Mucosa of descending colon (tissue), 3 donors: Measurements from ENCODE around the gene RCSD1. TPM values are rescaled to one million over a fixed set of nuclear protein-coding genes. Genes with fewer than 3 reads are reported as not detected.

Experiments used
- ATAC-seq: fragments of 200-7000 bp; cut with Tn5 transposase; one replicate; pipeline ENCODE4 v1.9.1; 2020; ENCODE audit warnings: mild to moderate bottlenecking, moderate library complexity
- DNase-seq, 3 donors: peaks; one replicate each; pipeline ENCODE4 v3.0.0-alpha.2; 2020
- H3K36me3 ChIP-seq: fragments of 200-600 bp; one replicate; pipeline ENCODE4 v1.8.0; 2021; ENCODE audit warnings: low read depth, mild to moderate bottlenecking
- H3K4me1 ChIP-seq: fragments of 200-600 bp; one replicate; pipeline ENCODE4 v1.8.0; 2021; ENCODE audit warnings: low read depth, mild to moderate bottlenecking
- H3K4me3 ChIP-seq: fragments of 200-600 bp; one replicate; pipeline ENCODE4 v1.8.0; 2021; ENCODE audit warnings: mild to moderate bottlenecking
- H3K9me3 ChIP-seq: fragments of 200-600 bp; one replicate; pipeline ENCODE4 v1.8.0; 2021; ENCODE audit warnings: mild to moderate bottlenecking
- CTCF ChIP-seq: fragments of 200-600 bp; IDR thresholded peaks from one replicate; pipeline ENCODE4 v1.8.0; 2022; ENCODE audit warnings: antibody characterized with exemption, mild to moderate bottlenecking
- intact Hi-C, 2 donors: fragments of 100-400 bp; cut with DNase I in 1 of 2; cut with micrococcal nuclease in 1 of 2; formaldehyde crosslinking; loops; one replicate each; pipeline versions ENCODE4 v1.11.0 to v1.11.1; 2022; cut with DNase I, micrococcal nuclease
- total RNA-seq, 3 donors: library from RNA; stranded (reverse); fragmentation: NEBNext Ultra II Directional in 2 of 3; extraction: Animal tissue kit (Norgen Biotek cat#: 25700) in 2 of 3; gene quantifications; one replicate each; pipeline versions ENCODE4 v1.2.1 to v1.2.4, GENCODE V29; 2021 to 2023
- donor health status: DM: no; HTN: no; CAD: no; lungs with moderate emphysema.
- donor health status: DM: no; HTN: no; CAD: no.
- donor health status: DM: no; HTN: yes; CAD: no.

RCSD1 gene
- total RNA-seq, 3 donors from 2014 or later: 3.9 to 10.8 (median 8.4) TPM

GRCh38 chr1:167614851-167615250, 15.2 kb upstream of the RCSD1 start:
- H3K4me3 ChIP-seq: no peak overlapping the region
- peaks cover 7% of the 10 kb centered on the region for H3K9me3 ChIP-seq
- H3K4me1 ChIP-seq: peaks cover 11% of the 10 kb centered on the region
- intact Hi-C loops: no loop called here
- TF ChIP-seq CTCF: no peak
- peaks cover 3% of the 10 kb centered on the region for H3K36me3 ChIP-seq
- ATAC-seq (no peak), DNase-seq (no peak)

DNA sequence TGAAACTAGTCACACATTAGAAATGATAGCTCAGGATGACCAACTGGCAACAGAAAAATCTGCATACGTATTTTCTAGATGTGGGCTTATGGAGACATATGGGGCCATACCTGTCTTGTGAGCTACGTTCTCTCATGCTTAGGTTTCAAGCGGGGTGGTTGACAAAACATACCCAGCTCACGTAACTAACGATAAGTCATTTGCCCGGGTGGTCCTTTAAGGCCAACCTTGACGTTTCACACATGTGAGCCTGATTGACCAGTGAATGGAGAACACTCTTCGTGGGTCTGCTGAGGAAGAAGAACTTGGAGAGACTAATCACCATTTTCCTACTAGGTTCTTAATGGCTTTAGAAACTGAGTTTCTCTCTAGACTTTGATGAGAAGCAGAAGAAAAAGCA, 13.5 kb upstream of the RCSD1 start:
- TF ChIP-seq CTCF: no peak
- H3K9me3 ChIP-seq: peaks cover 7% of the 10 kb centered on the region
- ATAC-seq: no peak
- intact Hi-C loops: no loop called here
- no peak for DNase-seq
- no peak overlapping the region for H3K4me3 ChIP-seq
- H3K4me1 ChIP-seq: peaks cover 11% of the 10 kb centered on the region
- H3K36me3 ChIP-seq: peaks cover 3% of the 10 kb centered on the region

DNA sequence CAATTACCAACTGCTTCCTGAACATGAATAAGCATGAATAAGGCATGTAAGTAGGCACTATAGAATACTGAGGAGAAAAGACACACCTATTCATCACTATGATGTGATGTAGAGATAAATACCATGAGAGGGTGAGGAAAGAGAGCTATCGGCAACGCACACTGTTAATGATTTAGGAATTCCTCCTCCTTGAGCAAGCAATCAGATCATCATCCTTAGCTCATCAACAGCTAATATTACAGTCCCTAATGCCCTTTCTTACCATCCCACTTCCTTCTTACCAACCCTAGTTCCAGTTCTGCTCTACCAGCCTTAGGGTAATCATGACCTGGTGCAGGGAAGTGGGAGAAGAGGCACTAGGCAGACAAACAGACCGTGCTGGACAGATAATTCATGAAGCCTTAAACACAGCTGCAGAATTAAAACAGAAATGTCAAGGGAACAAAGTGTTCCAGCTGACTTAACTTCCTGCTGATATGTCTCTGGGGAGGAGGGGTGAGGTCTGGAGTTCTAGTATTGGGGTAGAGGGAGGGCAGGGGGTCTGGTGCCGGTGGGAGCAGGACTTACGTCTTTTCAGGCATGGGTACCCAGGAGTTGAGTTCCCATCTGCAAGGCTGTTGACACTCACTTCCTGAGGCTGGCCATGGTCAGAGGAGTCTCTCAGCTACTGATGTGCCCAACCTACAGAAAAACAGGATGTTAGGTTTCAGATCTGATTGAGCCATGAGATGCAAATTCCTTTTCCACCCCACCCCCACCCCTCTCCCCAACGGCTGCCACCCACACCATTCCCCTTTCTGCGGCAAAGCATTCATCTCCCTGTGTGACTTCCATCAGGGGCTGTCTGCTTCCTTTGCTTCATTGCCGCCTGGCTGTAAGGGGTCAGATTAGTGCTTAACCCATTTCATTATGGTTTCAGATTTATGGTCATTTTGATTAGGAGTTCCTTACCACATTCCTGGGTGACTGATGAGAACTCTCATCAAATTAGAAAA, 12.6 kb upstream of the RCSD1 start:
- intact Hi-C loops: no loop called here
- H3K4me3 ChIP-seq: no peak overlapping the region
- peak; percentile 84 for ATAC-seq
- peaks cover 3% of the 10 kb centered on the region for H3K36me3 ChIP-seq
- no peak for DNase-seq
- no peak for TF ChIP-seq CTCF
- H3K4me1 ChIP-seq: peaks cover 11% of the 10 kb centered on the region
- peaks cover 7% of the 10 kb centered on the region for H3K9me3 ChIP-seq

DNA sequence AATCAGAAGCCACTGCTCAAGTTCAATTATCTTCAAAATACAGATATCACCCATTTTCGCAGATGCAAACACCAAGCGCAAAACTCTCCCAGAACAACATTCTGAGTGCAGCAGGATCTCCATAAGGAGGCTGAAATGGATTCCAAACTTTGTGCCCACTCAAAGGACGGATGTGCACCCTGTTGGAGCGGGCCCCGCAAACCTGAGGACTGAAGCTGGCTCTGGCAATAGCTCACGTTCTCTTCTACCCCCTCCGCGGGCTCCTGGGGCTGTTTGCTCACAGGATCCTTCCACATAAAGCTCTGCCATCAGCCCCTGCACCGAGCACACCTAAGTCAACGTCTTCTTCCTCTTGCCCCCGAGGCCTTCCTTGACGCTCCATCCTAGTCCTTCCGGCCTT, 11.7 kb upstream of the RCSD1 start:
- Histone ChIP-seq H3K36me3 (peaks cover 3% of the 10 kb centered on the region), H3K4me3 (no peak overlapping the region), H3K4me1 (peaks cover 11% of the 10 kb centered on the region), H3K9me3 (peaks cover 7% of the 10 kb centered on the region)
- no peak for TF ChIP-seq CTCF
- ATAC-seq: no peak
- intact Hi-C loops: no loop called here
- no peak for DNase-seq

- DNase-seq (no peak), ATAC-seq (peak; percentile 45)
- no peak for TF ChIP-seq CTCF
- Histone ChIP-seq H3K4me3 (no peak overlapping the region), H3K9me3 (peaks cover 7% of the 10 kb centered on the region), H3K36me3 (peaks cover 3% of the 10 kb centered on the region), H3K4me1 (peaks cover 11% of the 10 kb centered on the region)
- intact Hi-C loops: no loop called here
Observed at GRCh38 chr1:167618789-167619188, 11.2 kb upstream of the RCSD1 start.
